ENCODE data around the gene C8G.

Gene C8G

DNA sequence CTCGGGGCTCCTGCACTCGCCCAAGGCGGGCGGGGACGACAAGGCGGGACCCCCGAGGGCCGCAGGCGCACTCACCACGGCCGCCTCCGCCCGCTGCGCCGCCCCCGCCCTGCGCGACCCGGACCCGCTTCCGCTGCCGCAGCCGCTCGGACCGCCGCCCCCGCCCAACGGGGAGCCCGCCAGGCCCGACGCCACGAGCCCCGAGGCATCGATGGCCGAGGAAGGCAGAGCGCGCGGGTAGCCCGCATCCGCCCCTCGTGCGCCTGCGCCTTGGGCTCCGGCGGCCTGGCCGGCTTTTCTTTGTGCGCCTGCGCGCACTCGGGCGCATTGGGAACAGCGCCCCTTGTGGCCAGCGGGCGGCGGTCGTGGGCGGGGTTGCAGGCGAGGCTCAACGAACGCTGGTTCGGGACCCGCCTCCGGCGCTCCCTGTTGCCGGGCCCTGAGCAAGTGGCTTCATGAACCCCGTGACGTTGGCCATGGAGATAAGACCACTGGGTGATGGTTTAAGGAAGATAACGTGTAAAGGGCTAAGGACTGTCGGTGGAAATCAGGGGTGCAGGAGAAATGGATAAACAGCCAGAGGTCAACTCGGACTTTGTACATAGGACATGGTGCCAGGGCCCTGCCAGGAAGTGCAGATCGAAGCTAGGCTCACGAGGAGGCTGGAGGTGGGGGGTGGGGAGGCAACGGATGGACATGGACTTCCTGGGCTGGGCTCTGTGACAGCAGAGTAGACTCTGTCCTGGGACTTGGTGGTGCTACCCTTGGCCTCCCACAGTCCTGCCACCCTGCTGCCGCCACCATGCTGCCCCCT is at the start of gene C8G, which contains the start of gene FBXW5:
TSS of gene C8G (plus strand) at position 725 of the 814 bp plus-strand sequence. CDS start at position 803, 78 bp downstream.
TSS of gene FBXW5 (minus strand) at position 220 of the 814 bp plus-strand sequence. CDS start 655 bp downstream, outside the sequence.
- peak; percentile 95 for DNase-seq

DNA sequence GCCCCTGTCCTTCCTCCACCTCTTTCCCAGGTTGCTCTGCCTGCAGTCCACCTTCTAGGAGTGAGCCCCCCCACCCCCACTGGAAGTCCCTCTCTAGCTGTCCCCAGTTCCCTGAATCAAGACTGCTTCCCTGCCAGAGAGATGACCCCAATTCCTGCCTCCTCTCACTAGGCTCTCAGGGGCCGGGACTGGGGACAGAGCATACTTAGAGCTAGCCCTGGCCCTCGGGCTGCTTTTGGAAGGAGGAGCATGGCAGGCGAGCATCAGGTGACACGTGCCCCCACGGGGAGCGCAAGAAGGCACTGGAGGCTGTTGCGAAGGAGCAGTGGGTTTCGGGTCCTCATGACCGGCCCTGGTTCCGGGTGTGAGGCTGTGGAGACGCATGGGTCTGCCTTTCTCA is 49.0 kb upstream of the C8G start:
- no peak for DNase-seq

DNA sequence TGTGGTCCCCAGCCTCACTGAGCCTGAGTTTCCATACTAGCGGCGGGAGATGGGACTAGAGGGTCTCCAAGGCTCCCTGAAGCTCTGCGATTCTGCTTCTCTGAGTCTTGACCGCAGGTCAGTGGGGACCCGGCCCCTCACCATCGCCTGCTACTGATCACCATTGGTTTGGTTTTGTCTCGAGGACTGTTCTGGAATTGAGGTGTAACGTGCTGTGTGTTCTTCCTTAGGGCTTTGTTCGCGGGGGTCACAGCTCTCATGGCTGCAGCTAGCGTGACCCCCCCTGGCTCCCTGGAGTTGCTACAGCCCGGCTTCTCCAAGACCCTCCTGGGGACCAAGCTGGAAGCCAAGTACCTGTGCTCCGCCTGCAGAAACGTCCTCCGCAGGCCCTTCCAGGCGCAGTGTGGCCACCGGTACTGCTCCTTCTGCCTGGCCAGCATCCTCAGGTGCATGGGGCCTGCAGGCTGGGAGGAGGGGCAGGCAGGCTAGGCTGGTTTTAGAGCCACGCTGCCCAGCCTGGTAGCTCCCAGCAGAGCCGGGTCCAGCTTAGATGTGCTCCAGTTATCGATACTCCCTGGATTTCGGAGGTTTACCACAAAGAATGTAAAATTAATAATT is 46.5 kb upstream of the C8G start:
- DNase-seq: no peak

- DNase-seq: no peak
Measured at GRCh38 chr9:136899196-136899595, 45.8 kb upstream of the C8G start.

- no peak for DNase-seq
Measured at GRCh38 chr9:136900556-136900955, 44.5 kb upstream of the C8G start.

- no peak for DNase-seq
Measured at GRCh38 chr9:136900988-136901515, 44.0 kb upstream of the C8G start.

GRCh38 chr9:136901516-136902258 is 43.4 kb upstream of the C8G start:
- no peak for DNase-seq

GRCh38 chr9:136902259-136902821 is 42.7 kb upstream of the C8G start:
- DNase-seq: no peak

DNA sequence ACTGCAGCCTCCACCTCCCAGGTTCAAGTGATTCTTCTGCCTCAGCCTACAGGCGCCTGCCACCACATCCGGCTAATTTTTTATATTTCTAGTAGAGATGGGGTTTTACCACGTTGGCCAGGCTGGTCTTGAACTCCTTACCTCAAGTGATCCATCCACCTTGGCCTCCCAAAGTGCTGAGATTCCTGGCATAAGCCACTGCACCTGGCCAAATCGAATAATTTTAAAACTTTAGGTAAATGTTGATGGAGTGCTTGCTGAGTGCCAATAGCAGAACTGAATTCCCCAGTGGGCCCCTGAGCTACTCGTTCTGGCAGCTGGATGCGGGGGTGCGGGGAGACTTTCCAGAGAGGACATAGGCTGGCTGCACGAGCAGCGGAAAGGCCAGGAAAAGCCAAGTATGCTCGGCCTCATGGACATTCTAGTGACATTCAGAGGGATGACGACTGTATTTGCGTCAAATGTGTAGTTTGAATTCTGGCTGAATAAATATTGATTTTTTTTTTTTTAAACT is 41.9 kb upstream of the C8G start:
- DNase-seq: no peak

DNA sequence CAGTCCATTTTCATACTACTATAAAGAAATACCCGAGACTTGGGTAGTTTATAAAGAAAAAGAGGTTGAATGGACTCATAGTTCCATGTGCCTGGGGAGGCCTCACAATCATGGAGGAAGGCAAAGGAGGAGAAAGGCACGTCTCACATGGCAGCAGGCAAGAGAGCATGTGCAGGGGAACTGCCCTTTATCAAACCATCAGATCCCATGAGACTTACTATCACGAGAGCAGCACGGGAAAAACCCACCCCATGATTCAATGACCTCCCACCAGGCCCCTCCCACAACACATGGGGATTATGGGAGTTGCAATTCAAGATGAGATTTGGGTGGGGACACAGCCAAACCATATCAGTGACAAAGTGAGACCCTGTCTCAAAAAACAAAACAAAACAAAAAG is 38.8 kb upstream of the C8G start:
- DNase-seq: no peak

- no peak for DNase-seq
Measured at GRCh38 chr9:136907011-136907914, 37.8 kb upstream of the C8G start.

- no peak for DNase-seq
Measured at GRCh38 chr9:136910197-136910900, 34.7 kb upstream of the C8G start.

DNA sequence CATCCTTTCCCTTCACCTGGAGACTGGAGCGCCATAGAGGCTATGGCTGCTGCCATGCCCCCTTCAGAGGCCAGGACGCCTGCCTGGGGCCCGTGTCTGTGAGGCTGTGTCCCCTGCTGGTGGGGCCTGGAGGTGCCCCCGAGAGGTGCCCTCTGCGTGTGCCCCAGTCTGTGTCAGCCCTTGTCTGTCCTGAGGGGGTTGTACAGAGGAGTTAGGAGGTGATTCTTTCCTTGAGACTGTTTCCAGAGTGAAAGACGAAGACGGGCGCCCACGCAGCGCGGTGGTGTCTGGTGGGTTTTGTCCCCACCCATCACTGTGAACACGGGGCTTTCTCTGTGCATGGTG is 34.2 kb upstream of the C8G start:
- DNase-seq: no peak

DNA sequence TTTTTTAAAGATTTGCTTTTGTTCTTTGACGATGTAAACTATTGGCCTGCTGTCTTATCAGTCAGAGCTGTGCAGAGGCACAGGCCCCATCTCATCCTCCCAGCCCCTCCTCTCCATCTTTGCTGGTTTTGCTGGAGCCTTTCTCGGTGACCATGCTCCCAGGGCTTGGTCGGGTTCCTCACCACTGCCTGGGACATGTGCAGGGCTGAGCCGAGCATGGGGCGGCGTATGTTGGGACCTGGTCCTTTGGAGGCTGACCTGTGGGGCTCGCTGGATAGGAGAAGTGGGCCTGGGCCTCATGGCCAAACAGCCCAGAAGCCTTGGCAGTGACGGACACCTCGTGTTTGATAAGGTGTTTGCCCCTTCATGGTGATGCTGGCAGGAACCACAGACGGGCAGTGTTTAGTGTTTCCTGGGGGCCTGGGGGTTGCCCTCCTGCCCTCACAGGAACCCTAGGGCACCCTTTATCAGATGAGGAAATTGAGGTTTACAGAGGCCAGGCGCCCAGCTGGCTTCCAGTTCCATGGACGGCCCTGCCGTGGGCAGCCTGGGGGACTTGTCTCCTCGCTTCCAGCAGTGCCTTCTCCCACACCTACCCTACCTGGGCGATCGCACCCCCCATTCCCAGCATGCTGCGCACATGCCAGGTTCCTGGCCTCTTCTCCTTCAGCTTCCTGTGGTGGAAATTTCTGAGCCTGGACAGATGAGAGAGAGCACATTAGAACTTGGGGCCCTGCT is 31.2 kb upstream of the C8G start:
- no peak for DNase-seq

GRCh38 chr9:136915632-136916329 is 29.3 kb upstream of the C8G start:
- DNase-seq: no peak

DNA sequence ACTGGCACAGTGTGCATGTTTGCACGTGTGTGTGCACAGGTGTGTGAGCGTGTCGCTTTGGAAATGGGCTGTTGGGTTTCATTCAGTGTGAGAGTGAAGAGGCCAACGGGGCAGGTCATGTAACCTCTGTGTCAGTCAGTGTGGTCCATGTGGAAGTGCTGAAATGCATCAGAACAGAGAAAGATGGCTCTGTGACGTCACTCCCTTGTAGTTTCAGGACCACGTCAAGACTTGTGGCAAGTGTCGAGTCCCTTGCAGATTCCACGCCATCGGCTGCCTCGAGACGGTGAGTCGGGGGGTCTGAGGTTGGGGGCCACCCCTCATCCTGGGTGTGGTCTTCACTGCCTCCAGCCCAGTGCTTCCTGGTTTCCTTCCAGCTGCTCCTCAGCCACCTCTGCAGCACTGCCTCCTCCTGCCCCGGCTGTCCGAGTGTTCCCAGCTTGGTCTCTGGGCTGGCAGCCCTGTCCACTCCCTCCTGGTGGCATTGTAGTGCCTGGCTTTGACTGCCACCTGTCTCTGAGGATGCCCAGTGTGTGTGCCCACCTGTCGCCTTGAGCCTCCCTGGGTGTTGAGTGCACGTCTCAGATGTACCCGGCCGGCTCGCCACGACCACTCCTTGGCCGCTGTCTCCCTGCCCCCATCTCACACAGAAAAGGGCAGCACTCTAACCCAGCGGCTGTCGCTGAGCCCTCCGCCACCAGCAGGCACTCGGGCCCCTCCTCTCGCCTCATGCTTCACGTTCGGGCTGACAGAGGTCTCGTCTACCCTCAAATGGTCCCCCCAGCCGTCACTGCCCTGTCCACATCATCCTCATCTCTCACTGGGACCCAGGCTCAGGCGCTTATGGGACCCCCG is 28.5 kb upstream of the C8G start:
- DNase-seq: no peak

DNA sequence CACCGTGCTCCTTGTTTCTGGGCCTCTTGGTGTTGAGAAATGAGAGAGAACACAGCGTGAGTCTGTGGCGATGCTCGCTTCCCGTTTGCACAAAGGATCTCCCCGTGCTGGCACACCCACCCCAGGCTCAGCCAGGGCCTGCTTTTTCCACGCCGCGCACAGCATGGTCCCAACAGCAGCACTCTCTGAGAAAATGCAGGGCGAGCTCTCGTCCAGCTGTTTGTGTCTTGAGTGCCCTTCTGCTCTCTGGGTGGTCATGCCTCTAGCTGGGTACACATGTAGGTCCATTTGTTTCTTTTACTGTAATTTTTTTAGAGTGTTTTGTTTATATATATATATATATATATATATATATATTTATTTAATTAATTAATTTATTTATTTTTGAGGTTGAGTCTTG is 27.1 kb upstream of the C8G start:
- no peak for DNase-seq

GRCh38 chr9:136920069-136920468 is 25.0 kb upstream of the C8G start:
- DNase-seq: no peak

DNA sequence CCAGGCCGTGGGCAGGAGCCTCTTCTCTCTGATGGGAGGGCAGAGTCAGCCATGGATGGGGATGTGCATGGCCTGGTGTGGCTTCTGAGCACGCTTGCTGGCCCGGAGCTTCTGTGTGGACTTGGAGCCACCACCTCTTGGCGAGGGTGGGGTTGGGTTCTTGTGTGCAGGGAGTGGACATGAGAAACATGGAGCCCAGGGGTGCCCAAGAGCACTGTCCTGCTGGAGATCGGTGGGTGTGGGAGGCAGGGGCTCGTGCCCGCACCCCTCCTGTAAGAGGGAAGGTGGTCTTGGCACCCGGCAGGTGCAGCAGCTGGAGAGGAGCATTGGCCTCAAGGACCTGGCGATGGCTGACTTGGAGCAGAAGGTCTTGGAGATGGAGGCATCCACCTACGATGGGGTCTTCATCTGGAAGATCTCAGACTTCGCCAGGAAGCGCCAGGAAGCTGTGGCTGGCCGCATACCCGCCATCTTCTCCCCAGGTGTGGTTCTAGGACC is 24.3 kb upstream of the C8G start:
- DNase-seq: no peak
